ENCODE measurements around the gene FCMR. TPM values are rescaled to one million over a fixed set of nuclear protein-coding genes. Genes with fewer than 3 reads are reported as not detected.

The FCMR gene
- total and polyA plus RNA-seq, 2 experiments from 2014 or later, result 0.84 TPM; not detected in 1

DNA sequence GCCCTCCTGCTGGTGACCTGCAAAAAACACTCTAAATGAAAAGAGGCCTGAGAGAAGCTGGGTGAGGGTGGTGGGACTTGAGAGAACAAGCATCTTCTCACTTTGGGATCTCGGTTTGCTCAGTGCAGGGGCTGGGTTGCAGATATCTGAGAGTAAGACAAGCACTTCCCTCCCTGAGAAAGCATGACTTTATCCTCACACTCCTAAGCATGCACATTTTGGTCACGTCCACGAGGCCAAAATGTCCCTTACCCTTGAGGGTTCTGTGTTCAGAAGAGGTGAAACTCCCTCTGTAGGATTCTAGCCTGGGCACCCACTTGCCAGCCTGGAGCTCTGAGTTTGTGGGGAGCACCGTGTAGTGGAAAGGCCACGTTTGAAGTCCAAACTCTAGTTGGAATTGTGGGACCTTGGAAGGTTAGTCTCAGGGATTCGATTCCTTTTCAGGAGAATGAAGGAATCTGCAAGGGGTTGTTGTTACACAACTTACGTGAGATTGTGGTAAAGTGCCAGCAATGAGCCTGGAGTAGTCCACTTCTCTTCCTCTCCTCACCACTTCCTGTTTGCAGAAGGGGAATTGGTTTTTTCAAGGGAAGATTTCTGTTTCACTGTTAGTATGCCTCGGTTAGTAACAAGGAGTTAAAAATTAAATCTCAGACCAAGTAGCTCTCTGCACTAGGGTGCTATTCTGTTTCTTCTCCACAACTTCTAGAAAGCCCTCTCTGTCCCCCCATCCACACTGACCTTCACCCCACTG lies 45.5 kb upstream of the FCMR start (continued):
- TF ChIP-seq ZNF331 (CRISPR knock-in tag; IDR thresholded peaks at IDR 0.05; ENCODE audit: low read depth) (no peak), STAT1 (IDR thresholded peaks at IDR 0.05; ENCODE audit: unreplicated experiment) (no peak), EZH2phosphoT487 (IDR thresholded peaks at IDR 0.05; ENCODE audit: unreplicated experiment) (no peak), REST (IDR thresholded peaks at IDR 0.05; ENCODE audit: unreplicated experiment) (no peak), ZNF114 (CRISPR knock-in tag; IDR thresholded peaks at IDR 0.05) (no peak)
- TF ChIP-seq, protein P1, sequence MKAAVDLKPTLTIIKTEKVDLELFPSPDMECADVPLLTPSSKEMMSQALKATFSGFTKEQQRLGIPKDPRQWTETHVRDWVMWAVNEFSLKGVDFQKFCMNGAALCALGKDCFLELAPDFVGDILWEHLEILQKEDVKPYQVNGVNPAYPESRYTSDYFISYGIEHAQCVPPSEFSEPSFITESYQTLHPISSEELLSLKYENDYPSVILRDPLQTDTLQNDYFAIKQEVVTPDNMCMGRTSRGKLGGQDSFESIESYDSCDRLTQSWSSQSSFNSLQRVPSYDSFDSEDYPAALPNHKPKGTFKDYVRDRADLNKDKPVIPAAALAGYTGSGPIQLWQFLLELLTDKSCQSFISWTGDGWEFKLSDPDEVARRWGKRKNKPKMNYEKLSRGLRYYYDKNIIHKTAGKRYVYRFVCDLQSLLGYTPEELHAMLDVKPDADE (IDR thresholded peaks at IDR 0.05), result no peak

- Histone ChIP-seq H3K9me2 (ENCODE audit: insufficient read depth) (peaks cover 4% of the 10 kb centered on the region; the same call in 1 of the 2 replicates), H3K79me2 (replicated peaks; ENCODE audit: insufficient read depth) (no peaks in the 10 kb centered on the region), H3F3A (replicated peaks; ENCODE audit: low read depth) (no peaks in the 10 kb centered on the region), H3K4me3 (no peak overlapping the region), H3K4me2 (no peak overlapping the region), H4K20me1 (replicated peaks; ENCODE audit: insufficient read depth) (no peaks in the 10 kb centered on the region), H3K27ac (ENCODE audit: low read depth) (no peak overlapping the region), H3K36me3 (ENCODE audit: insufficient read depth) (no peaks in the 10 kb centered on the region), H3K27me3 (ENCODE audit: insufficient read depth) (no peaks in the 10 kb centered on the region), H3K4me1 (ENCODE audit: insufficient read depth) (no peaks in the 10 kb centered on the region), H2AFZ (no peak overlapping the region)
- Mint-ChIP-seq H3K27ac (no peak overlapping the region), H3K27me3 (ENCODE audit: insufficient read depth, low read depth, poor library complexity) (no peaks in the 10 kb centered on the region), H3K9me3 (no peaks in the 10 kb centered on the region), H3K4me1 (no peaks in the 10 kb centered on the region; the same call in 2 of the 3 replicates), H3K4me3 (no peak overlapping the region), H3K36me3 (ENCODE audit: low read depth) (no peaks in the 10 kb centered on the region)
- ATAC-seq (no peak), DNase-seq (ENCODE audit: low spot score) (no peak)
- TF ChIP-seq ZNF114 (CRISPR knock-in tag; IDR thresholded peaks at IDR 0.05) (no peak), EZH2 (IDR thresholded peaks at IDR 0.05; ENCODE audit: low read depth, unreplicated experiment) (no peak), REST (IDR thresholded peaks at IDR 0.05; ENCODE audit: unreplicated experiment) (no peak), POLR2AphosphoS5 (IDR thresholded peaks at IDR 0.05; ENCODE audit: low read depth) (no peak), EZH2phosphoT487 (IDR thresholded peaks at IDR 0.05; ENCODE audit: unreplicated experiment) (no peak), JUNB (IDR thresholded peaks at IDR 0.05; ENCODE audit: unreplicated experiment) (no peak), NANOG (IDR thresholded peaks at IDR 0.05; ENCODE audit: borderline replicate concordance) (no peak)
- TF ChIP-seq, protein P1 (IDR thresholded peaks at IDR 0.05), result no peak
These were observed 44.0 kb upstream of the FCMR start for GRCh38 chr1:206965781-206966180.
